Prostate gland (tissue), 2 donors: ENCODE measurements around the gene PLAC9. TPM values are rescaled to one million over a fixed set of nuclear protein-coding genes. Genes with fewer than 3 reads are reported as not detected.
A peak's percentile ranks its signal among the peaks of the same experiment; 100 is the strongest.
"Not testable (repeated sequence)": the region's sequence is repeated elsewhere in the genome, so short reads cannot be mapped to it uniquely, and the experiment has no call there.

Source experiments
- DNase-seq: peaks from one replicate; pipeline ENCODE4 v3.0.0-alpha.2; 2019; ENCODE audit warnings: low spot score
- H3K27ac ChIP-seq, 2 donors: fragments of 200-600 bp; sonication (generic); 2 replicates each; pipeline ENCODE4 v1.5.1; 2017 to 2019
- H3K27me3 ChIP-seq: fragments of 200-600 bp; sonication (generic); replicated peaks from 2 replicates; pipeline ENCODE4 v1.5.1; 2019; ENCODE audit not compliant: insufficient read depth
- H3K36me3 ChIP-seq, 2 donors: fragments of 200-600 bp; sonication (generic); 1 replicate in 1 of 2; 2 replicates in 1 of 2; pipeline versions ENCODE4 v1.5.1 to v1.8.1; 2017 to 2019
- H3K4me1 ChIP-seq: fragments of 200-600 bp; sonication (generic); replicated peaks from 2 replicates; pipeline ENCODE4 v1.5.1; 2019
- H3K4me3 ChIP-seq, 2 donors: fragments of 200-600 bp; sonication (generic); 2 replicates each; pipeline ENCODE4 v1.5.1; 2017 to 2019
- H3K9me3 ChIP-seq: fragments of 200-600 bp; sonication (generic); 2 replicates; pipeline ENCODE4 v1.5.1; 2017
- POLR2A ChIP-seq: fragments of 450-650 bp; IDR thresholded peaks from one replicate; pipeline ENCODE4 v1.6.1; 2016; ENCODE audit warnings: antibody characterized with exemption, mild to moderate bottlenecking
- POLR2AphosphoS5 ChIP-seq: sonication (generic); formaldehyde crosslinking; IDR thresholded peaks from one replicate; pipeline ENCODE4 v1.6.1; 2017; ENCODE audit warnings: antibody characterized with exemption
- WGBS: methylation state at CpG from one replicate; pipeline ENCODE4 v1.1.5; 2018; 5-methylcytosine and 5-hydroxymethylcytosine counted together
- intact Hi-C: fragments of 100-400 bp; cut with DNase I; formaldehyde crosslinking; loops from one replicate; pipeline ENCODE4 v1.14.2; 2022
- total RNA-seq, 2 donors: library from RNA; depleted of rRNA; stranded (reverse); fragments of >200 nt; gene quantifications; one replicate each; pipeline ENCODE4 v1.1.0, GENCODE V29; 2016
- TF ChIP-seq, protein P1 (sequence below), 4 experiments: fragments of 200-600 bp in 2 of 4; fragments of 450-650 bp in 2 of 4; sonication (generic) in 2 of 4; IDR thresholded peaks; 1 replicate in 3 of 4; 2 replicates in 1 of 4; pipeline ENCODE4 v1.5.1; 2016 to 2019; ENCODE audit warnings: antibody characterized with exemption in 4 of 4, mild to moderate bottlenecking in 2 of 4, moderate library complexity in 2 of 4

PLAC9 gene
- total RNA-seq, 2 donors from 2014 or later: 8.9 to 14.7 TPM

DNA sequence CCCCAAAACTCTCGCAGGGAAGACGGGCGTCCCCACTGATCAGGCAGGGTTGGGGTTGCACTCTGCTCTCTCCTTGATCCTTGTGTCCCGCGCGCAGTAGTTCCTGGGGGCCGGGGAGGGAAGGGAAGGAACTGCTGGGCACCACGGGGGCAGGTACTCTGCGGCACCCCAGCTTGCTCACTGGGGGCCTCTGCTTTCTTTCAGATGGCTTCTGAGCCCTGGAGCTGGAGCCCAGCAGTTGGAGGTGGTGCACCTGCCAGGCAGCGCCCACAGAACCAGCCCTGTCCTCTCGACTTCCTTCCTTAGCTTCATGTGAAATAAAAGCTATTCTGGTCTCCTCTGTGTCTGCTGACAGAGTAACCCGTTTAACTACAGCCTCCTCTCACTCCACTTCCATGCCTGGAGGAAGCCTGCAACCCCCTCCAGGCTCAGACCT is 12.2 kb downstream of the PLAC9 start:
- Histone ChIP-seq H3K4me3 (no peak overlapping the region), H3K27ac (peak overlapping the region; percentile 16 to 29), H3K9me3 (no peaks in the 10 kb centered on the region), H3K36me3 (no peaks in the 10 kb centered on the region), H3K27me3 (no peaks in the 10 kb centered on the region), H3K4me1 (peaks cover 10% of the 10 kb centered on the region)
- 16% methylated on average over 9 of the region's 12 CpGs for WGBS
- TF ChIP-seq, protein P1, sequence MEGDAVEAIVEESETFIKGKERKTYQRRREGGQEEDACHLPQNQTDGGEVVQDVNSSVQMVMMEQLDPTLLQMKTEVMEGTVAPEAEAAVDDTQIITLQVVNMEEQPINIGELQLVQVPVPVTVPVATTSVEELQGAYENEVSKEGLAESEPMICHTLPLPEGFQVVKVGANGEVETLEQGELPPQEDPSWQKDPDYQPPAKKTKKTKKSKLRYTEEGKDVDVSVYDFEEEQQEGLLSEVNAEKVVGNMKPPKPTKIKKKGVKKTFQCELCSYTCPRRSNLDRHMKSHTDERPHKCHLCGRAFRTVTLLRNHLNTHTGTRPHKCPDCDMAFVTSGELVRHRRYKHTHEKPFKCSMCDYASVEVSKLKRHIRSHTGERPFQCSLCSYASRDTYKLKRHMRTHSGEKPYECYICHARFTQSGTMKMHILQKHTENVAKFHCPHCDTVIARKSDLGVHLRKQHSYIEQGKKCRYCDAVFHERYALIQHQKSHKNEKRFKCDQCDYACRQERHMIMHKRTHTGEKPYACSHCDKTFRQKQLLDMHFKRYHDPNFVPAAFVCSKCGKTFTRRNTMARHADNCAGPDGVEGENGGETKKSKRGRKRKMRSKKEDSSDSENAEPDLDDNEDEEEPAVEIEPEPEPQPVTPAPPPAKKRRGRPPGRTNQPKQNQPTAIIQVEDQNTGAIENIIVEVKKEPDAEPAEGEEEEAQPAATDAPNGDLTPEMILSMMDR (IDR thresholded peaks at IDR 0.05): no peak
- TF ChIP-seq POLR2AphosphoS5 (no peak), POLR2A (no peak)
- intact Hi-C loops: no loop called here
- no peak for DNase-seq

DNA sequence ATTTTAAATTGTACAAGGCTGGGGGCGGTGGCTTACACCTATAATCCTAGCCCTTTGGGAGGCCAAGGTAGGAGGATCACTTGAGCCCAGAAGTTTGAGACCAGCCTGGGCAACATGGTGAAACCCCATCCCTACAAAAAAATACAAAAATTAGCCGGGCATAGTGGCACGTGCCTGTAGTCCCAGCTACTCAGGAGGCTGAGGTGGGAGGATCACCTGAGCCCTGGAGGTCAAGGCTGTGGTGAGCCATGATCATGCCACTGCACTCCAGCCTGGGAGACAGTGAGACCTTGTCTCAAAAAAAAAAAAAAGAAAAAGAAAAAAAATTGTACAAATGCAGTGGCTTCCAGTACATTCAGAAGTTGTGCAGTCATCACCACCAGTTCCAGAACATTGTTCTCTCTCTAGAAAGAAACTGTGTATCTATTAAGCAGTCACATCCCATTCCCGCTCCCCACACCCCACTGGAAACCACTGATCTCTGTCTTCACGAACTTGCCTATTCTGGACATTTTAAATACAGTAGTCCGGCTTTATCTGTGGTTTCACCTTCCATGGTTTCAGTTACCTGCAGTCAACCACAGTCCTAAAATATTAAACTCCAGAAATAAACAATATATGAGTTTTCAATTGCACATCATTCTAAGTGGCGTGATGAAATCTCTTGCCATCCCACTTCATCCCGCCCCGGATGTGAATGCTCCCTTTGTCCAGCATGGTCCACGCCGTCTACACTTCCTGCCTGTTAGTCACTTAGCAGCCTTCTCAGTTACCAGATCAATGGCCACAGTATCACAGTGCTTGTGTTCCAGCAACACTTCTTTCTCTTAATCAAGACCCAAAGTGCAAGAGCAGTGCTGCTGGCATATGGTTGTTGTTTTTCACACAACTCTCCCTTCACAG is 13.1 kb downstream of the PLAC9 start:
- H3K4me3 ChIP-seq, H3K9me3 ChIP-seq, intact Hi-C loops, H3K27ac ChIP-seq, H3K36me3 ChIP-seq, H3K4me1 ChIP-seq, DNase-seq, H3K27me3 ChIP-seq: not testable (repeated sequence)
- WGBS: 74% methylated on average over 11 of the region's 11 CpGs

DNA sequence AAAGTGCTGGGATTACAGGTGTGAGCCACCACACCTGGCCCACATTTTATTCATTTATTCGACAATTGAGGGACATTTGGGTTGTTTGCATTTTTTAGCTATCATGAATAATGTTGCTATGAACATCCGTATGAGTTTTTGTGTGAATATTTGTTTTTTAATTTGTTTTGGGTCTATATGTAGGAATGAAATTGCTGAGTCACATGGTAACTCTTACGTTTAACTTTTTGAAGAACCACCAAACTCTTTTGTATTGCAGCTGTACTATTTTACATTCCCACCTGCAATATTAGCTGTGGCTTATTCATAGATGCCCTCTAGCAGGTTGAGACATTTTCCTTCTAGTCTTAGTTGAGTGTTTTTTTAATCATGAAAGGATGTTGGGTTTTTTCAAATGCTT is 14.4 kb downstream of the PLAC9 start:
- H3K4me3 ChIP-seq: no peak overlapping the region
- H3K9me3 ChIP-seq: no peaks in the 10 kb centered on the region
- DNase-seq: no peak
- peaks cover 0 to 3% of the 10 kb centered on the region in 2 donors for H3K36me3 ChIP-seq
- WGBS: 85% methylated on average over 3 of the region's 3 CpGs
- peaks cover 10% of the 10 kb centered on the region for H3K4me1 ChIP-seq
- no peak overlapping the region for H3K27ac ChIP-seq
- TF ChIP-seq, protein P1 (IDR thresholded peaks at IDR 0.05): no peak
- TF ChIP-seq POLR2AphosphoS5 (no peak), POLR2A (no peak)
- H3K27me3 ChIP-seq: no peaks in the 10 kb centered on the region
- intact Hi-C loops: no loop called here

DNA sequence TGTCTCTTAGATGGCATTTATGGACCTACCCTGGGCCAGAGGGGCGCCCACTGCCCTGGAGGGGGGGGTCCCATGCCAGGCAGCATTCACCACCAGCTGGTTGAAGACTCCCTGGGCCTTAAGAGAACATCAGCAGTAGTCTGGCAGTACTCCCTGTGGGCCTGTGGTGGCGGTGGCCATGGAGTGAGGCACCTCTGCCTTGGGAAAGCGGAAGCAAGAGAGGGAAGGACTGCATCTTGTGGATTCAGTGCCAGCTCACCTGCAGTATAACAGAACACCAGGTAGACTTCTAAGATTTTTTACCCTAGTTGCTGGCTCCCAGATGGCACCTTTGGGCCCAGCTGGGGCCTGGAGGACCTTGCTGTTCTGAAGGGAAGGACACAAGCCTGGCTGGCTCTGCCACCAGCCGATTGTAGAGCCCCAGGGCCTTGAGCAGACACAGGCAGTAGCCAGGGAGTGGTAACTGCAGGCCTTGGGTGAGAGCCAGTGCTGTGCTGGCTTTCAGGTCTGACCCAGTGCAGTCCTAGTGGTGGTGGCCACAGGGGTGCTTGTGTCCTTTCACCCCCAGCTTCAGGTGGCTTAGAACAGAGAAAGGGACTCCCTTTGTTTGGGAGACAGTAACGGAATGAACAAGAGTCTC is 15.8 kb downstream of the PLAC9 start:
- intact Hi-C loops: no loop called here
- Histone ChIP-seq H3K4me1 (peaks cover 10% of the 10 kb centered on the region), H3K27me3 (no peaks in the 10 kb centered on the region), H3K4me3 (no peak overlapping the region), H3K36me3 (peaks cover 0 to 3% of the 10 kb centered on the region in 2 donors), H3K27ac (no peak overlapping the region), H3K9me3 (no peaks in the 10 kb centered on the region)
- TF ChIP-seq POLR2AphosphoS5 (no peak), POLR2A (no peak)
- TF ChIP-seq, protein P1 (IDR thresholded peaks at IDR 0.05): no peak
- no peak for DNase-seq
- WGBS: 80% methylated on average over 4 of the region's 5 CpGs

DNA sequence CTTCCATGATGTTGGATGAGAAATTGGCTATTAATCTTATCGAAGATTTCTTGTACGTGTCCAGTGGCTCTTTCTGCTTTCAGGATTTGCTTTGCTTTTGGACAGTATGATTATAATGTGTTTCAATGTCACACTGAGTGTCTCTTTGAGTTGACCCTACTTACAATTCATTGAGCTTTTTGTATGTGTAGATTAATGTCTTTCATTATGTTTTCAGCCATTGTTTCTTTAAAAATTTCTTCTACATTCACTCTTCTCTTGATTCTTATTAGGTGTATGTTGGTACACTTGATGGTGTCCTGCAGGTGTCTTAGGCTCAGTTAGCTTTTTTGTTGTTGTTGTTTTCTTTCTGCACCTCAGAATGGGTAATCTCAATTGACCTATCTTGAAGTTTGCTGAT is 16.6 kb downstream of the PLAC9 start:
- TF ChIP-seq, protein P1 (IDR thresholded peaks at IDR 0.05): no peak
- TF ChIP-seq POLR2A: no peak
- TF ChIP-seq POLR2AphosphoS5: no peak
- WGBS: 100% methylated on average over 2 of the region's 2 CpGs
- no peak overlapping the region for H3K27ac ChIP-seq
- intact Hi-C loops: no loop called here
- DNase-seq: no peak
- no peaks in the 10 kb centered on the region for H3K27me3 ChIP-seq
- H3K4me3 ChIP-seq: no peak overlapping the region
- H3K4me1 ChIP-seq: peaks cover 5% of the 10 kb centered on the region
- H3K9me3 ChIP-seq: no peaks in the 10 kb centered on the region
- peaks cover 0 to 3% of the 10 kb centered on the region in 2 donors for H3K36me3 ChIP-seq
